ENCODE data around the gene GLDN. TPM values are rescaled to one million over a fixed set of nuclear protein-coding genes. Genes with fewer than 3 reads are reported as not detected.

GLDN gene
- total RNA-seq, 1 donor from 2014 or later: 0.09 TPM

DNA sequence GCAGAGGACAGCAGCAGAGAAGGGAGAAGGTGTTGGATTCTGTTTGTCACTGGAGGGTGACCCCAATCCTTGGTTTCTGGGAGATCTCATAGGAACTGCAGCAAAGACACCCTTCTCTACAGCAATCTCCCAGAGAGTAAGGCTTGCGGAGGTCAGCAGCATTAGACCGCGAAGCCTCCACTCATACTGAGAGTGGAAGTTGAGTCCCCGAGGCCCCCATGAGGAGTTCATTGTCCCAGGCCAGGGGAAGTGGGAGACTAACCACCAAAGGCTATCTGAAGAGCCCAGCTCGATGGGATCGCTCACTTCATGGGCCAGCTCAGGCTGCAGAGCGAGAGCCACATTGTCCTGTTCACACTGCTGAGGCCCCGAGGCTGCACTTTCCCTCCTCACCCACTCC, 44.6 kb downstream of the GLDN start:
- H3K4me1 ChIP-seq (ENCODE audit: insufficient read depth, low read length): no peaks in the 10 kb centered on the region
- H3K4me1 Mint-ChIP-seq (ENCODE audit: low read depth, unreplicated experiment): no peaks in the 10 kb centered on the region
- FAIRE-seq: no peak

DNA sequence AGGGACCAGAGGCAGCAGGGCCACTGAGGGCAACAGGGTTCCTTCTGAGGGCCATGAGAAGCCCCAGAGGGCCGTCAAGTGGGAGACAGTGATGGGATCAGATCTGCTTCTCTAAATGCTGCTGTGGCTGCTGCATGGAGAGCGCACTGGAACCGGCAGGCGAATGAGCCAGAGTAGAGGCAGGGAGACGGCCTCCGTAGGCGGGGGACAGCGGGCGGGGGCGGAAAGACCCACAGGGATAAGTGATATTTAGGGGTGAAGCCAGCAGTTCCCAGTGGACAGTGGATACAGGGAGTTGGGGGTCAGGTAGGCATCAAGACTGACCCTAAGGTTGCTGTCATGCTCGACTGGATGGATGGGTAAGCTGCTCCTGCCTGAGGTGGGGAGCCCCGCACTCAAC, 45.0 kb downstream of the GLDN start:
- FAIRE-seq (no peak), DNase-seq (ENCODE audit: low read depth) (no peak)
- Mint-ChIP-seq H3K9me3 (ENCODE audit: unreplicated experiment) (no peaks in the 10 kb centered on the region), H3K4me3 (ENCODE audit: unreplicated experiment) (no peak overlapping the region), H3K27me3 (ENCODE audit: low read depth, unreplicated experiment) (peaks cover 35% of the 10 kb centered on the region), H3K27ac (ENCODE audit: unreplicated experiment) (no peak overlapping the region), H3K4me1 (ENCODE audit: low read depth, unreplicated experiment) (no peaks in the 10 kb centered on the region), H3K36me3 (ENCODE audit: low read depth, unreplicated experiment) (no peaks in the 10 kb centered on the region)
- Histone ChIP-seq H3K9me3 (ENCODE audit: insufficient read depth, low read depth, low read length) (no peaks in the 10 kb centered on the region), H3K27me3 (ENCODE audit: insufficient read depth, low read length) (peaks cover 2% of the 10 kb centered on the region), H3K4me3 (ENCODE audit: insufficient read depth, low read depth, low read length) (no peak overlapping the region), H3K9ac (ENCODE audit: low read length) (no peak overlapping the region), H3K79me2 (ENCODE audit: insufficient read depth, low read length) (no peaks in the 10 kb centered on the region), H3K27ac (ENCODE audit: low read depth, low read length) (no peak overlapping the region), H3K36me3 (ENCODE audit: insufficient read depth, low read length) (no peaks in the 10 kb centered on the region), H3K4me2 (ENCODE audit: low read length) (no peak overlapping the region), H2AFZ (ENCODE audit: low read depth, low read length) (no peak overlapping the region), H4K20me1 (ENCODE audit: insufficient read depth, low read length) (no peaks in the 10 kb centered on the region), H3K4me1 (ENCODE audit: insufficient read depth, low read length) (no peaks in the 10 kb centered on the region)
- TF ChIP-seq, protein P1, sequence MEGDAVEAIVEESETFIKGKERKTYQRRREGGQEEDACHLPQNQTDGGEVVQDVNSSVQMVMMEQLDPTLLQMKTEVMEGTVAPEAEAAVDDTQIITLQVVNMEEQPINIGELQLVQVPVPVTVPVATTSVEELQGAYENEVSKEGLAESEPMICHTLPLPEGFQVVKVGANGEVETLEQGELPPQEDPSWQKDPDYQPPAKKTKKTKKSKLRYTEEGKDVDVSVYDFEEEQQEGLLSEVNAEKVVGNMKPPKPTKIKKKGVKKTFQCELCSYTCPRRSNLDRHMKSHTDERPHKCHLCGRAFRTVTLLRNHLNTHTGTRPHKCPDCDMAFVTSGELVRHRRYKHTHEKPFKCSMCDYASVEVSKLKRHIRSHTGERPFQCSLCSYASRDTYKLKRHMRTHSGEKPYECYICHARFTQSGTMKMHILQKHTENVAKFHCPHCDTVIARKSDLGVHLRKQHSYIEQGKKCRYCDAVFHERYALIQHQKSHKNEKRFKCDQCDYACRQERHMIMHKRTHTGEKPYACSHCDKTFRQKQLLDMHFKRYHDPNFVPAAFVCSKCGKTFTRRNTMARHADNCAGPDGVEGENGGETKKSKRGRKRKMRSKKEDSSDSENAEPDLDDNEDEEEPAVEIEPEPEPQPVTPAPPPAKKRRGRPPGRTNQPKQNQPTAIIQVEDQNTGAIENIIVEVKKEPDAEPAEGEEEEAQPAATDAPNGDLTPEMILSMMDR (IDR thresholded peaks at IDR 0.05; ENCODE audit: insufficient read depth, low read depth, low read length): no peak
- no peak for TF ChIP-seq EZH2 (IDR thresholded peaks at IDR 0.05; ENCODE audit: insufficient read depth, low read length)

More for the DNA sequence above, 44.6 kb downstream of the GLDN start:
- TF ChIP-seq, protein P1 (IDR thresholded peaks at IDR 0.05; ENCODE audit: insufficient read depth, low read depth, low read length): no peak
- TF ChIP-seq EZH2 (IDR thresholded peaks at IDR 0.05; ENCODE audit: insufficient read depth, low read length): no peak
- Mint-ChIP-seq H3K27me3 (ENCODE audit: low read depth, unreplicated experiment) (peaks cover 35% of the 10 kb centered on the region), H3K27ac (ENCODE audit: unreplicated experiment) (no peak overlapping the region), H3K9me3 (ENCODE audit: unreplicated experiment) (no peaks in the 10 kb centered on the region), H3K36me3 (ENCODE audit: low read depth, unreplicated experiment) (no peaks in the 10 kb centered on the region), H3K4me3 (ENCODE audit: unreplicated experiment) (no peak overlapping the region)
- no peaks in the 10 kb centered on the region for H3K9me3 ChIP-seq (ENCODE audit: insufficient read depth, low read depth, low read length)
- DNase-seq (ENCODE audit: low read depth): no peak
- H3K79me2 ChIP-seq (ENCODE audit: insufficient read depth, low read length): no peaks in the 10 kb centered on the region
- no peaks in the 10 kb centered on the region for H3K36me3 ChIP-seq (ENCODE audit: insufficient read depth, low read length)
- no peak overlapping the region for H3K4me3 ChIP-seq (ENCODE audit: insufficient read depth, low read depth, low read length)
- no peak overlapping the region for H3K27ac ChIP-seq (ENCODE audit: low read depth, low read length)
- H4K20me1 ChIP-seq (ENCODE audit: insufficient read depth, low read length): no peaks in the 10 kb centered on the region
- H3K4me2 ChIP-seq (ENCODE audit: low read length): no peak overlapping the region
- no peak overlapping the region for H3K9ac ChIP-seq (ENCODE audit: low read length)
- H2AFZ ChIP-seq (ENCODE audit: low read depth, low read length): no peak overlapping the region
- H3K27me3 ChIP-seq (ENCODE audit: insufficient read depth, low read length): peaks cover 2% of the 10 kb centered on the region

DNA sequence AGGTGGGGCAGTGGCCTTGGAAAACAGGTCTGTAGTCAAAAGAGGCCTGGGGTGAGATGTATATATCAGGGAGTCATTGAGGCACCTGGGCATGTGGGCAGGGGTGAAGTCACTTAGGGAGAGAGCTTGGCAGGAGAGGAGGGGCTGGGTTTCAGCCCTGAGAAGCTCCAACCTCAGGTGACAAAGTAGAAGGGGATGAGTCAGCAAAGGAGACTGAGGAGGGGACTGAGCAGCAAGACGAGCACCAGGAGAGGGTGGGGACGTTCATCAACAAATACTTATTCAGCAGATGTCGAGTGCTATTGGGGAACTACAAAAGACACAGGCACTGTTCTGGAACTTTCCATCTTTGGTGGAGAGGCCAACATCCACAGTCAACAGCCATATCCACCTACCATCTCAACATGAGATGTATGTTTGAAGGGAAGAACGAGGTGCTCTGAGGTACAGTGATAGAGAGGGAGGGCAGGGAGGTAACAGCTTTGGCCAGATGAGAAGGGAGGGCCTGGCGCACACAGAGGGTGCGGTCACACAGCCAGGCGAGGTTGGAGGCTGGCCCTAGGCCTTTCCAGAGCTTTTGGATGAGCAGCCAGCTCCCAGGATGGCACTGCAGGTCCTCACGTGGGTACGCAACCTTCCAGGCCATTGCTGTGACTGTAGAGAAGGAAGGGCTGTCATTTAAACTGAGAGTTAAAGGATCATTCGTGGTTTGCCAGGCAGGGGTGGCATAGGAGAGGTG, 45.7 kb downstream of the GLDN start:
- no peak overlapping the region for H3K4me2 ChIP-seq (ENCODE audit: low read length)
- no peak for DNase-seq (ENCODE audit: low read depth)
- no peaks in the 10 kb centered on the region for H3K4me1 Mint-ChIP-seq (ENCODE audit: low read depth, unreplicated experiment)
- H3K27me3 Mint-ChIP-seq (ENCODE audit: low read depth, unreplicated experiment): peaks cover 32% of the 10 kb centered on the region
- H3K4me3 Mint-ChIP-seq (ENCODE audit: unreplicated experiment): no peak overlapping the region
- H3K9me3 ChIP-seq (ENCODE audit: insufficient read depth, low read depth, low read length): no peaks in the 10 kb centered on the region
- no peak overlapping the region for H3K27ac ChIP-seq (ENCODE audit: low read depth, low read length)
- peaks cover 2% of the 10 kb centered on the region for H3K27me3 ChIP-seq (ENCODE audit: insufficient read depth, low read length)
- TF ChIP-seq, protein P1 (IDR thresholded peaks at IDR 0.05; ENCODE audit: insufficient read depth, low read depth, low read length): no peak
- TF ChIP-seq EZH2 (IDR thresholded peaks at IDR 0.05; ENCODE audit: insufficient read depth, low read length): no peak
- no peaks in the 10 kb centered on the region for H3K4me1 ChIP-seq (ENCODE audit: insufficient read depth, low read length)
- H4K20me1 ChIP-seq (ENCODE audit: insufficient read depth, low read length): no peaks in the 10 kb centered on the region
- no peak overlapping the region for H3K9ac ChIP-seq (ENCODE audit: low read length)
- H2AFZ ChIP-seq (ENCODE audit: low read depth, low read length): no peak overlapping the region
- no peaks in the 10 kb centered on the region for H3K36me3 Mint-ChIP-seq (ENCODE audit: low read depth, unreplicated experiment)
- no peaks in the 10 kb centered on the region for H3K36me3 ChIP-seq (ENCODE audit: insufficient read depth, low read length)
- no peak overlapping the region for H3K27ac Mint-ChIP-seq (ENCODE audit: unreplicated experiment)
- no peaks in the 10 kb centered on the region for H3K79me2 ChIP-seq (ENCODE audit: insufficient read depth, low read length)
- no peak for FAIRE-seq
- H3K4me3 ChIP-seq (ENCODE audit: insufficient read depth, low read depth, low read length): no peak overlapping the region
- no peaks in the 10 kb centered on the region for H3K9me3 Mint-ChIP-seq (ENCODE audit: unreplicated experiment)

Measured in astrocyte (in vitro differentiated cells and primary cell).